ENCODE measurements around the gene DEPP1.

The DEPP1 gene

DNA sequence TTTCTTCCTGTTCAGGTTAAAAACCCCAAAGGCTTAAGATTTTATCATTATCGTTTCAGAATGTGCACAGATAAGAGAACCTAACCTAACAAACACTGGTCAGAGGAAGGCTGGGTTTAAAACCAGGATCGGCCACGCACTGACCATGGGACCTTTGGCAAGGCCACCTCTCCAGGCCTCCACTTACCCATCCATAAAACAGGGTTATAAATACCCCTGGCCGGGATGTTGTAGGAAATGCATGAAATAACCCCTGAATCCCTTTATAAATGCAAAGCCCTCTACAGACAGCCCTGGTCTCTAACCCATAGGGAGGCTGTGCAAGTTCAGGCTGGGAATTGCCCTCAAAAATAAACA is 418 bp downstream of the DEPP1 start:
- H3K4me3 ChIP-seq (ENCODE audit: low read depth, low read length), result no peak overlapping the region

DNA sequence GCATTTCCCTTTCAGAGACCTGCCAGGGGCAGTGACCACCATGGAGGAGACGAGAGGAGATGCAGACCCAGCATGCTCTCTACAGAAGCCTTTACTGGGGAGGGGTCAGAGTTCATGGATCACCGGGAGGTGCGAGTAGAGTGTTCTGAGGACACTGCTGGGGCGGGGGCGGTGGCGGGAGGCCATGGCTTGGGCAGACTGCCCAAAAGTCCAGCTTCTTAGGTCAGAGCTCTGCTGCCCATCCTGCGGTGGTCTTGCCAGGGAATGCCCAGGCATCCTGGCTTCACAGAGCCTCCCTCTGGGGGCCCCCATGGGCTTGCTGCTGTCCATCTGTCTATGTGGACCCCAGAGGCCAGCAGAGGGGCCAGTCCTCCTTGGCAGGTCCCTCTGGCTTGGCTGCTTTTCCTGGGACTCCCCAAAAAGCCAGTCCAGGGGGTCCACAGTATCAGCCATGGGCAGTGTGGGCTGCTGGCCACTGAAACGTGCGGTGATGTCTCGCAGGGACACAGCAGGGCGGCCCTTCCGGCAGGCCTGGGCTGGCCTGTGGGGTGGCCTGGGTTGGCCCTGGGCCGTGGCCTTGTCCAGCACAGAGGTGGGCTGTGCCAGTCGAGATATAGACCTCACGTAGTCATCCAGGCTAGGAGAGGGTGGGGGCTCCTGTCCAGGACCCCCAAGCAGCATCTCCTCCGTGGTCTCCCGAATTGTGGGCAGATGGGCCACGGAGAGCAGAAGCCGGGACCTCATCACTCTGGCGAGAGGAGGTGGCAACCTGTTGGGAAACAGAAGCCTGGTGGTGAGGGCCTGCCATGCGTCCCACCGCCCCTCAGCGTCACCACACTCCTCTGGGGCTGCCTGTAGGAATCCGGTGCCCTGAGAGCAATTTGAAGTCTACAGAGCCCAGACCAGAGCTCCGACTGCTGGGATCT is 1.1 kb downstream of the DEPP1 start:
- TF ChIP-seq, protein P1, sequence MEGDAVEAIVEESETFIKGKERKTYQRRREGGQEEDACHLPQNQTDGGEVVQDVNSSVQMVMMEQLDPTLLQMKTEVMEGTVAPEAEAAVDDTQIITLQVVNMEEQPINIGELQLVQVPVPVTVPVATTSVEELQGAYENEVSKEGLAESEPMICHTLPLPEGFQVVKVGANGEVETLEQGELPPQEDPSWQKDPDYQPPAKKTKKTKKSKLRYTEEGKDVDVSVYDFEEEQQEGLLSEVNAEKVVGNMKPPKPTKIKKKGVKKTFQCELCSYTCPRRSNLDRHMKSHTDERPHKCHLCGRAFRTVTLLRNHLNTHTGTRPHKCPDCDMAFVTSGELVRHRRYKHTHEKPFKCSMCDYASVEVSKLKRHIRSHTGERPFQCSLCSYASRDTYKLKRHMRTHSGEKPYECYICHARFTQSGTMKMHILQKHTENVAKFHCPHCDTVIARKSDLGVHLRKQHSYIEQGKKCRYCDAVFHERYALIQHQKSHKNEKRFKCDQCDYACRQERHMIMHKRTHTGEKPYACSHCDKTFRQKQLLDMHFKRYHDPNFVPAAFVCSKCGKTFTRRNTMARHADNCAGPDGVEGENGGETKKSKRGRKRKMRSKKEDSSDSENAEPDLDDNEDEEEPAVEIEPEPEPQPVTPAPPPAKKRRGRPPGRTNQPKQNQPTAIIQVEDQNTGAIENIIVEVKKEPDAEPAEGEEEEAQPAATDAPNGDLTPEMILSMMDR (IDR thresholded peaks at IDR 0.05; ENCODE audit: borderline replicate concordance, insufficient read depth, low read depth, low read length), result no peak
- H3K4me3 ChIP-seq (ENCODE audit: low read depth, low read length), result no peak overlapping the region

More for the DNA sequence above, 418 bp downstream of the DEPP1 start:
- TF ChIP-seq, protein P1 (IDR thresholded peaks at IDR 0.05; ENCODE audit: borderline replicate concordance, insufficient read depth, low read depth, low read length), result no peak

DNA sequence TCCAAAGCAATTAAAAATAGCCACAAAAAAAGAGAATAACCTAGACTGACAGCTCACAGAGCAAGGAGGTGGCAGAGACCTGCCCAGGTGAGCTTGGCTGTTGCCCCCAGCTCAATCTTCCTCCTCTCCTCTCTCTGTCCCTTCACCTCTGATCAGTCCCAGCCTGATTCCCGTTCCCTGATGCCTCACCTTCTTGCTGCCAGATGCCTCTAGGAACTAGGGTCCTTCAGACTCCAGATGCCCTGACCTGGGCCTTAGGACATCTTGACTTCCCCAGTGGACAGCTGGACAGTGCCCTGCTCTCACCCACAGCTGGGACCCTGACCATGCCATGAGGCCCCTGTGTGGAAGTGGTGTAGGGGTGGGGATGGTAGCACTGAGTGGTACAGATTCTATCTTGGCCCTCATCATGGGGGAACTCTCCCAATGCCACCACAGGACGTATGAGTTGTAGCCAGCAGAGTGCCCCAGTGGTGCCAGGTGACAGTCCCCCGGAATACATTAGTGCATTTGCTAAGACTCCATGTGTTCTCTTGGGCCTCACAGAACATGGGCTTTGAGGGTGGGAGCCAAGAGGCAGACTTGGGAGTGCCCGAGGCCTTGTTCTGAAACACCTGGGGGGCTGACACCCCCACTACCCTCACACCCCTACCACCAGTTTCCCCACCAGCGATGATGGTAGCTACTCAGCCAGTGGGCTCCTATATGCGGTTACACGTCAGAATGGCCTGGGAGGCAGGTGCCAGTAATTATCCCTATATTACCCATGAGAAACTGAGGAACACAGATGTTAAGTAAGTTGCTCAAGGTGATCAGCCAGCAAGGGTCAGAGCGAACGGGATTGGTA is 2.0 kb downstream of the DEPP1 start:
- TF ChIP-seq, protein P1 (IDR thresholded peaks at IDR 0.05; ENCODE audit: borderline replicate concordance, insufficient read depth, low read depth, low read length), result no peak
- H3K4me3 ChIP-seq (ENCODE audit: low read depth, low read length), result no peak overlapping the region

DNA sequence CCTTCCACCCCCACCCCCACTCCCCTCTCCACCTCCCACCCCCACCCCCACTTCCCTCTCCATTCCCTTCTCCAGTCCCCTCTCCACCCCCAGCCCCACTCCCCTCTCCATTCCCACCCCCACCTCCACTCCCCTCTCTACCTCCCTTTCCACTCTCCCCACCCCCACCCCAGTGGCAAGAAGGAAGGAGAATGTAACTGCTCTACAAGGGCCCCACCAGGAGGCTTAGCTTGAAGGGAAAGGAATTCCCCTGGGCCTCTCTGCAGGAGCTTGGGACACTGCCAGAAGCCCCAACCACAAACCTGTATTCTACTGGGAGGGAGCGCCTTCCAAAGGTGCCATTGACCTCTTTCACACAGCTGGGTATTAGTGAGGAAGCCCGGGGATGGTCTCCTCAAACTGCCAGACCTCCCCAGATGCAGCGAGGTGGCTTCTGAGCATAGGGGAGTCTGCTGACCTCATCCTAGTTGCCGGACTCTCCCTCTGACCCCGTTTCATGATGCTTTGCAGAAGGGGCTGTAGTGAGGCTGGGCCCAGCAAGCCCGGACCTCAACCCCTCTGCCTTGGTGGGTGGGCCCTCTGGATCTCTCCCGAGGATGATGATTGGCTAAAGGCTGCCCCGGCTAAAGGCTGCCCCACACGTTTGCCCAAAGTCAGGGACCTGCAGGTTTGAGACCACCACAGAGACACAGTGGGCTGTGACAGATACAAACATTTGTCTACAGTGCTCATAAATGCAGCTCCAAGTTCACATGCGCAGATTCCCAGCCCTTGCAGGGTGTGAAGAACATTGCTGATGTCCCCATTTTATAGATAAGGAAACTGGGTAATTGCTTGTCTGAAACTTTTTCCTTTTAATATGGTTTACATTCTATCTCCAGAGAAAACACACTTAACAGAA is 2.9 kb downstream of the DEPP1 start:
- H3K4me3 ChIP-seq (ENCODE audit: low read depth, low read length), result no peak overlapping the region
- TF ChIP-seq, protein P1 (IDR thresholded peaks at IDR 0.05; ENCODE audit: borderline replicate concordance, insufficient read depth, low read depth, low read length), result no peak

DNA sequence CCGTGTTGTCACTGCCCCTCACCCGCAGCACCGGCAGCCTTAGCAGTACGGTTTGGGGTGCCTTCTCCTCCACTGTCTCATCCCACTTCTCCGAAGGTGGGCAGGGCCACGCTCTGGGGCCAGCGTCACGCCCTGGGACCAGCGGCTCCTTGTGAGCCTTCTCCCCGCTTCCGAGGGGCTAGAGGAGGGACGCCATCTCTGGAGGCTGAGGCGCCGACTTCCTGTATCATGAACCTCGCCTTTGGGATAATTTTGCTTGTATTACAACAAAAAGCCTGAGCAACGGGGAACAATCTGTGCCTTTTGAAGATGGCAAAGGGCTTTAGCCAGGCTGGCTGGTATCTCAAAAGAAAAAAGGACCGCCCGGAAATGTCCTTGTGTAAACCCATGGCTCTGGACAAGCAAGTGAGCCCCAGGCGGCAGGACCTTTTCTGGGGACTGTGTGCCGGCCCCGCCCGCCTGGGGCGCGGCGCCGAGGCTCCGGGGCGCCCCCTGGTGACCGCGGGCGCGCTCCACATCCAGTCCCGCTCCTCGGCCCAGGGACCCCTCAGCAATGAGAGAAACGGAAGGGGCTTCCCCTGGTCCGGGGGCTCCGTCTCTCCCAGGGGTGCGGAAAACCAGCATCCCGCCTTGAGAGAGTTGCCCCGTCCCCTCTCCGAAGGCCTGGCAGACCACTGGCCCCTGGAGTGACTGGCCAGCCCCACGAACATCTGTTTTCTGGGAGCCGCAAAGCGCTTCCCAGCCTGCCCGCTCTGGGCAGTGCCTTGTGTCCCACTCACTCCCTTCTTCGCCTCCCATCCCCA is 3.8 kb downstream of the DEPP1 start:
- H3K4me3 ChIP-seq (ENCODE audit: low read depth, low read length), result peak overlapping the region; percentile 45
- TF ChIP-seq, protein P1 (IDR thresholded peaks at IDR 0.05; ENCODE audit: borderline replicate concordance, insufficient read depth, low read depth, low read length), result peak; percentile 94

DNA sequence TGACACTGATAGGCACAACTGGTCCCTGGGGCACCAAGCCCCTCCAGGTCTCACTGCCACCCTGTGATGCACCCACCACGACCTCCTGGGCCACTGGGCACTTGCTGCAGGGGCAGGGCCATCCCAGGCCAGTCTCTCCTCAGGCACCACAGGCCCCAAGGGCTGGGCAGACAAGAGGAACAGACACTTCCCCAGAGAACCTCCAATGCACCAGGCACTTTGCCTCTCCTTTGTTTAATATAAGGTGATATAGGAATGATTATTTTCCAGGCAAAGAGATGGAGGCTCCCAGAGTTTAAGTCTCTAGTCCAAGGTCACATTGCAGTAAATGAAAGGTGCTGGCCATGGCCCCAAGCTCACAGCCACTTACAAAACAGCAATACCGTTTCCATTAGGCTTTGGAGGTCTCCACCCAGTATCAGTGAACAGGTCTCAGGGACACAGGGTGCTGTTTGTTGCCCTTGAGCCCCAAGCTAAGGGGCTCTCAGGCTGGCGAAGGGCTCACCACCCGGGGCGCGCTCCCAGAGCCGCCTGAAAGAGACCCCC is 4.5 kb downstream of the DEPP1 start:
- TF ChIP-seq, protein P1 (IDR thresholded peaks at IDR 0.05; ENCODE audit: borderline replicate concordance, insufficient read depth, low read depth, low read length), result no peak

More for the DNA sequence above, 4.5 kb downstream of the DEPP1 start:
- H3K4me3 ChIP-seq (ENCODE audit: low read depth, low read length), result peak overlapping the region; percentile 45
